Mucosa of gallbladder (tissue), 1 donor: ENCODE results near the gene B4GALNT2. TPM values are rescaled to one million over a fixed set of nuclear protein-coding genes. Genes with fewer than 3 reads are reported as not detected.

Experiments used
- total RNA-seq: library from RNA; stranded (reverse); gene quantifications from one replicate; pipeline ENCODE4 v1.2.1, GENCODE V29; 2021
- donor health status: DM: no; HTN: no; CAD: no.

B4GALNT2 gene
- total RNA-seq, 1 donor from 2014 or later, result 4.6 TPM

Other genes with a start within 250 kb of the B4GALNT2 start
- 69.5 TPM for gene ATP5MC1, start 240.0 kb upstream of the B4GALNT2 start, total RNA-seq
- 78.0 TPM for gene UBE2Z, start 224.4 kb upstream of the B4GALNT2 start, total RNA-seq
- gene SNF8, start 187.9 kb upstream of the B4GALNT2 start, total RNA-seq, result 90.2 TPM
- gene GIP, start 164.2 kb upstream of the B4GALNT2 start, total RNA-seq, result not detected
- 1.1 TPM for gene IGF2BP1, start 135.4 kb upstream of the B4GALNT2 start, total RNA-seq
- 3.4 TPM for gene GNGT2, start 77.8 kb downstream of the B4GALNT2 start, total RNA-seq
- 15.8 TPM for gene ABI3, start 77.9 kb downstream of the B4GALNT2 start, total RNA-seq
- gene PHOSPHO1, start 98.0 kb downstream of the B4GALNT2 start, total RNA-seq, result 0.23 TPM
- gene ZNF652, start 229.5 kb downstream of the B4GALNT2 start, total RNA-seq, result 67.4 TPM